Epidermal melanocyte (primary cell): ENCODE results near the gene C2orf42.
"Not testable (repeated sequence)": the region's sequence is repeated elsewhere in the genome, so short reads cannot be mapped to it uniquely, and the experiment has no call there.

Experiments
- DNase-seq: peaks from one replicate; pipeline ENCODE4 v3.0.0; 2011; ENCODE audit warnings: low spot score; ENCODE audit not compliant: insufficient read length

C2orf42 gene

DNA sequence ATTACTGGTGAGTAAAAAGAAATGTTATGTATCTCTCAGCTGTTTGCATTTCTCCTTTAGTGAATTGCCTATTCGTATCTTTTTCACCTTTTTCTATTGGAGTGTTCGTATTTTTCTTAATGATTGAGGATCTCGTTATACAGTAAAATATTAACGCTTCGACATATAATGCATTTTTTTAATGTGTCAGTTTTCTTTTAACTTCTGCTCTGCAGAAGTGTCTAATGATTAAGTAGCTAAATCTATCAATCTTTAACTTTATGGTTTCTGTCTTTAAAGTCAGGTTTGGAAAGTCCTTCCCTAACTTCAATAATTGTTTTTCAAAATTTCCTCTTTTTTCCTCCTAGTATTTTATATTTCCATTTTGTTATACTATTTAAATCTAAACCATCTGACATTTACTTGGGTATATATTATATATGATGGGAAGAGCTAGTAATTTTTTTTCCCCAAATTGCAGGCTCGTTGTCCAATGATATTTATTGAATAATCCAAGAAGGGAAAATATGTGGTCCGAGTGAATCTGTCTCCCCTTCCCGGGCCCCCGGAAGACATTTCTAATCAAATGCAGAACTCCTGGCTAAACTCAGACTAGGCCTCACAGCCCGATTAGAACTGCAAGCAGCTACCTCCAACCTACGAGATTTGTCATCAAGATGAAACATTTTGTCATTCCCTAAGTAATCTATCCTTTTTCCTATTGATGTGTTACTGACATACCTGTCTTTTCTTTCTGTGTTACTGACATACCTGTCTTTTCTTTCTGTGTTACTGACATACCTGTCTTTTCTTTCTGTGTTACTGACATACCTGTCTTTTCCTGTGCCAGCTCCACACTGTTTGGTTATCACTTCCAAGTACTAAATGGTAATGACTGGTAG lies 86.3 kb downstream of the C2orf42 start:
- DNase-seq: peak; percentile 37

DNA sequence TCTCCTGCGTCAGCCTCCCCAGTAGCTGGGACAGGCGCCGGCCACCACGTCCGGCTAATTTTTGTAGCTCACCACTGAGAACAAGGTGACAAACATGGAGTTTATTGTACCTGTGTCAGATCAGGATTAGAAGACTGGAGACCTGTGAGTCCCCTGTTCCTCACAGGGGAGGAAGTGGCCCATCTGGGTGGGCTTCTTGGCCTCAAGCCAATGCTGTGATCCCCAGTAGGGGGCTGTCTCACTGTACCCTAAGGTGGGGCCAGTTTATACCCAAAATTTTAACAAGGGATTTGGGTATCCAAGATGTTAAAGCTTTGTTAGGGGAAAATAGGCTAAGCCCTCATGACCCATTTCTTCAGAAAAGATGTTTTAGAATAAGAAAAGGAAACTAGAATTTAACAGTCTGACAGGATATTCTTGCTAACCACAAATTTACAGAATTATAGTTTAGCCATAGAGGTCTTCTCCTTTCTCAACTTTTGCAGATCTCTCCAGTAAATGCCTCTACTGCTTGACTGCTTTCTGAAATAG lies 87.2 kb downstream of the C2orf42 start:
- no peak for DNase-seq

DNA sequence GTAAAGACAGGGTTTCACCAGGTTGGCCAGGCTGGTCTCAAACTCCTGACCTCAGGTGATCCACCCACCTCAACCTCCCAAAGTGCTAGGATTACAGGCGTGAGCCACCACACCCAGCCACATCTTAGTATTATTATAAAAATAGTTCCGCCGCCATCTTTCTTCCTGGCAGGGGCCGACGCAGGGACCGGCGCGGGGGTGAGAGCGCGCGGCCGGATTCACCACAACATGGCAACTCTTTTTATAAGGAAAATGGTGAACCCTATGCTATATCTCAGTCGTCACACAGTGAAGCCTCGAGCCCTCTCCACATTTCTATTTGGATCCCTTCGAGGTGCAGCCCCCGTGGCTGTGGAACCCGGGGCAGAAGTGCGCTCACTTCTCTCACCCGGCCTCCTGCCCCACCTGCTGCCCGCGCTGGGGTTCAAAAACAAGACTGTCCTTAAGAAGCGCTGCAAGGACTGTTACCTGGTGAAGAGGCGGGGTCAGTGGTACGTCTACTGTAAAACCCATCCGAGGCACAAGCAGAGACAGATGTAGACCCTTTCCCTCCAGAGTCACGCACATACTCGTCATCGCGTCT lies 88.4 kb downstream of the C2orf42 start:
- not testable (repeated sequence) for DNase-seq

DNA sequence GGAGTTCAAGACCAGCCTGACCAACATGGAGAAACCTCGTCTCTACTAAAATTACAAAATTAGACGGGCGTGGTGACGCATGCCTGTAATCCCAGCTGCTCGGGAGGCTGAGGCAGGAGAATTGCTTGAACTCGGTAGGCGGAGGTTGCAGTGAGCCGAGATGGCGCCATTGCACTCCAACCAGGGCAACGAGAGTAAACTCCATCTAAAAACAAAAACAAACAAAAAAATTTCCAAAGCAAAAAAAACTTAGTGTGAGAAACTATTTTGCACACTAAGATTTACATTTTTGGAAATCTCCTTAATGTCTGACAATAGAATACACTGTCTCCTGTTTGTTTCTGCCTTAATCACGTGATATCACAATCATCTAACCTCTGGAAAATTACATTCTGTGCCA lies 89.1 kb downstream of the C2orf42 start:
- DNase-seq: not testable (repeated sequence)

DNA sequence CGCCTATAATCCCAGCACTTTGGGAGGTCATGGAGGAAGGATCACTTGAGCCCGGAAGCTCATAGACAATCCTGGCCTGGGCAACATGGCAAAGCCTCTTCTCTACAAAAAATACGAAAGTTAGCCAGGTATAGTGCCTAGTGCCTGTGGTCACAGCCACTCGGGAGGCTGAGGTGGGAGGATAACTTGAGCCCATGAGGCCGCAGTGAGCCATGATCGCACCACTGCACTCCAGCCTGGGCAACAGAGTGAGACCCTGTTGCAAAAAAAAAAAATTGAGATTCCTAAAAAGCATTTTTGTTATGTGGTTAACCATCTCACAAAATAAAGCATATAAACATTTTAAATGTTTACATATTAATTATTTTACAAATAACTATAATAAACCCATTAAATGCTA lies 89.6 kb downstream of the C2orf42 start:
- no peak for DNase-seq
